Urothelium cell line (cell line): ENCODE data around the gene EEPD1.
A peak's percentile ranks its signal among the peaks of the same experiment; 100 is the strongest.
"Not testable (repeated sequence)": the region's sequence is repeated elsewhere in the genome, so short reads cannot be mapped to it uniquely, and the experiment has no call there.

Experiments used
- DNase-seq: peaks from one replicate; pipeline ENCODE4 v3.0.0; 2011; ENCODE audit warnings: low spot score, mixed read lengths
- FAIRE-seq: peaks from 2 replicates; lab custom pipeline; 2011; peaks lifted over from hg19 to GRCh38; lab: Jason Lieb, UNC

Gene EEPD1

GRCh38 chr7:36210291-36210922, 57.4 kb downstream of the EEPD1 start:
- no peak for FAIRE-seq
- DNase-seq: no peak

- FAIRE-seq: no peak
- no peak for DNase-seq
These were observed 61.8 kb downstream of the EEPD1 start for GRCh38 chr7:36214608-36215456.

- DNase-seq: no peak
- no peak for FAIRE-seq
These were observed 62.4 kb downstream of the EEPD1 start for GRCh38 chr7:36215457-36215765.

- DNase-seq (no peak), FAIRE-seq (peak; percentile 35)
These were observed 63.1 kb downstream of the EEPD1 start for GRCh38 chr7:36216063-36216684.

GRCh38 chr7:36217211-36217960, 64.3 kb downstream of the EEPD1 start:
- DNase-seq (no peak), FAIRE-seq (no peak)

- FAIRE-seq: no peak
These were observed 64.9 kb downstream of the EEPD1 start for GRCh38 chr7:36217961-36218284.

GRCh38 chr7:36219429-36219828, 66.4 kb downstream of the EEPD1 start:
- no peak for DNase-seq
- FAIRE-seq: no peak

More at GRCh38 chr7:36217961-36218284, 64.9 kb downstream of the EEPD1 start:
- DNase-seq: no peak

- DNase-seq (no peak), FAIRE-seq (no peak)
These were observed 70.8 kb downstream of the EEPD1 start for GRCh38 chr7:36223851-36224250.

- FAIRE-seq (peak; percentile 63), DNase-seq (no peak)
These were observed 72.1 kb downstream of the EEPD1 start for GRCh38 chr7:36224934-36225858.

- no peak for DNase-seq
- FAIRE-seq: no peak
These were observed 73.1 kb downstream of the EEPD1 start for GRCh38 chr7:36226151-36226550.

GRCh38 chr7:36227223-36227622, 74.2 kb downstream of the EEPD1 start:
- DNase-seq (no peak), FAIRE-seq (peak; percentile 72)

- no peak for FAIRE-seq
- no peak for DNase-seq
These were observed 75.0 kb downstream of the EEPD1 start for GRCh38 chr7:36228039-36228438.

GRCh38 chr7:36231406-36231805, 78.4 kb downstream of the EEPD1 start:
- no peak for FAIRE-seq
- no peak for DNase-seq

GRCh38 chr7:36232555-36232954, 79.5 kb downstream of the EEPD1 start:
- FAIRE-seq (no peak), DNase-seq (no peak)

- DNase-seq: no peak
- FAIRE-seq: peak; percentile 77
These were observed 80.0 kb downstream of the EEPD1 start for GRCh38 chr7:36232971-36233550.

- FAIRE-seq (no peak), DNase-seq (no peak)
These were observed 83.0 kb downstream of the EEPD1 start for GRCh38 chr7:36236073-36236472.

- DNase-seq: no peak
- no peak for FAIRE-seq
These were observed 85.1 kb downstream of the EEPD1 start for GRCh38 chr7:36238138-36238537.

- FAIRE-seq, DNase-seq: not testable (repeated sequence)
These were observed 90.3 kb downstream of the EEPD1 start for GRCh38 chr7:36243356-36243755.

- DNase-seq, FAIRE-seq: not testable (repeated sequence)
These were observed 90.9 kb downstream of the EEPD1 start for GRCh38 chr7:36244001-36244400.

- DNase-seq (no peak), FAIRE-seq (no peak)
These were observed 91.4 kb downstream of the EEPD1 start for GRCh38 chr7:36244429-36244828.
